ENCODE measurements around the gene PBLD. TPM values are rescaled to one million over a fixed set of nuclear protein-coding genes. Genes with fewer than 3 reads are reported as not detected.
"Not testable (repeated sequence)": the region's sequence is repeated elsewhere in the genome, so short reads cannot be mapped to it uniquely, and the experiment has no call there.

The PBLD gene
- total and polyA plus RNA-seq, 3 donors from 2014 or later: 4.4 to 7.6 (median 7.6) TPM

- H3K4me3 ChIP-seq: no peak overlapping the region
- no peaks in the 10 kb centered on the region for H3K4me1 ChIP-seq
- 79 to 87% methylated on average over 5 to 7 of the region's 7 CpGs for WGBS, 2 donors
- no peaks in the 10 kb centered on the region for H3K27me3 ChIP-seq
- H3K9me3 ChIP-seq: no peaks in the 10 kb centered on the region
- DNase-seq: no peak
- intact Hi-C loops (cut with DNase I; ENCODE audit: low total_unique reads): no loop called here
- H3K36me3 ChIP-seq (ENCODE audit: low read depth, missing control alignments): no peaks in the 10 kb centered on the region
- TF ChIP-seq POLR2A (IDR thresholded peaks at IDR 0.05): no peak
- H3K27ac ChIP-seq: no peak overlapping the region
These were observed 81.6 kb downstream of the PBLD start for GRCh38 chr10:68251151-68251550.

DNA sequence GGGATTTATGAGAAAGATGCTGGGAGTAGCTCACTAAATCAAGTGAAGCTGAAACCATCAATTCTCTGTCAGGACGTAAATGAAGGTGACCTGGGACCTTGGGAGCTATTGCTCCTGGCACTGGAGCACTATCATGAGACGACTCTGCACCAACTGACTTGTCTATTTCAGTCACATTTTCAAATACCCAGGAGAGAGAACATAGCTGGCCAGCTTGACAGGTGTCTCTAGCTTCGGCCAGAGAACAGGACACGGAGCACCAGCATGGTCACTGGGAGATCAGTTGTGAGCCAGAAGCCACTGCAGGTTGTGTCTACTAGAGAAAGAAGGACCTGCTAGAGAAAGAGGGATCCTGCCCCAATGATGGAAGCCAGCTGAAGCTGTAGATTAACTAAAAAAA, 83.4 kb downstream of the PBLD start:
- no peak for DNase-seq
- WGBS, 2 donors: 80 to 81% methylated on average over 4 of the region's 4 CpGs
- TF ChIP-seq CTCF (IDR thresholded peaks at IDR 0.05) (no peak), POLR2A (IDR thresholded peaks at IDR 0.05) (no peak)
- Histone ChIP-seq H3K4me1 (no peaks in the 10 kb centered on the region), H3K27me3 (no peaks in the 10 kb centered on the region), H3K4me3 (no peak overlapping the region), H3K36me3 (ENCODE audit: low read depth, missing control alignments) (no peaks in the 10 kb centered on the region), H3K9me3 (no peaks in the 10 kb centered on the region), H3K27ac (no peak overlapping the region)
- intact Hi-C loops (cut with DNase I; ENCODE audit: low total_unique reads): no loop called here

DNA sequence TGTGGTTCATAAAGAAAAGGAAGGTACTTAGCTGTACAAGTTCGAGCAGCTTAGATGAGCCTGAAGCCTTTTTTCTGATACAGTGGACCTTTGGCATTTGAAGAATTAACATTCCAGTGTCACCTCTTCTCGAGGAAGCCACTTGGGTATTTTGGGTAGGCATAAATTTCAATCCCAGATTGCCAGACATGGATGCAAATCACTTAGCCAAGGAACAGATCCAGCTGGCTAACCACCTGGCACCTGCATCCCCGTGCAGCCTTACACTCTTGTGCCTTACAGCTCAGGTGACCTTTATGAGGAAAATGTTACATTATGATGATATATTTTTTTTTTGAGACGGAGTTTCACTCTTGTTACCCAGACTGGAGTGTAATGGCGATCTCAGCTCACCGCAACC, 84.8 kb downstream of the PBLD start:
- no peak for TF ChIP-seq POLR2A (IDR thresholded peaks at IDR 0.05)
- no peak for TF ChIP-seq CTCF (IDR thresholded peaks at IDR 0.05)
- no peak overlapping the region for H3K4me3 ChIP-seq
- no peaks in the 10 kb centered on the region for H3K36me3 ChIP-seq (ENCODE audit: low read depth, missing control alignments)
- intact Hi-C loops (cut with DNase I; ENCODE audit: low total_unique reads): no loop called here
- H3K9me3 ChIP-seq: no peaks in the 10 kb centered on the region
- no peak overlapping the region for H3K27ac ChIP-seq
- DNase-seq: no peak
- no peaks in the 10 kb centered on the region for H3K27me3 ChIP-seq
- WGBS, 2 donors: 76 to 87% methylated on average over 6 of the region's 6 CpGs
- H3K4me1 ChIP-seq: no peaks in the 10 kb centered on the region

GRCh38 chr10:68246397-68246796, 86.3 kb downstream of the PBLD start:
- intact Hi-C loops (cut with DNase I; ENCODE audit: low total_unique reads); H3K9me3 ChIP-seq; H3K4me1 ChIP-seq; H3K27me3 ChIP-seq; H3K36me3 ChIP-seq (ENCODE audit: low read depth, missing control alignments); H3K27ac ChIP-seq; DNase-seq; H3K4me3 ChIP-seq: not testable (repeated sequence)
- 93 to 97% methylated on average over 7 of the region's 7 CpGs for WGBS, 2 donors

DNA sequence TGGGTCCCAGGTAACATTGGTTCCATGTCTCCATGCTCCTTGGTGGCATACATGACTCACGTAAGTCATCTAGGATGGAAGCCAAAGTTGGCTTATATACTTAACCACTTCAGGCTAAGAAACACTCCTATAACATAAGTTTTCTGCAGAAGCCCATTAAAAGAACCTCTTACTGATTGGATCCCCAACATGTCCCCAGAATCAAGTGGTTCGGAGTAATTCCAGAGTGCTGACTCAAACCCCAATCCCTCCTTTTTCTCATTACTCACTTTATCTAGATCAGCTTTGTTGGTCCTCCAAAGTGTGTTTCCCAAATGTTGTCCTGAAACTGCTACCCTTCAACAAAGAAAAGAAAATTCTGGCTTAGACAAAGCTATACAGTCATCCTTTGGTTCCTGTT, 90.7 kb downstream of the PBLD start:
- Histone ChIP-seq H3K4me3 (no peak overlapping the region), H3K27me3 (no peaks in the 10 kb centered on the region), H3K4me1 (no peaks in the 10 kb centered on the region), H3K9me3 (no peaks in the 10 kb centered on the region), H3K36me3 (ENCODE audit: low read depth, missing control alignments) (no peaks in the 10 kb centered on the region), H3K27ac (no peak overlapping the region)
- WGBS, 2 donors: 91 to 96% methylated on average over 2 of the region's 2 CpGs
- intact Hi-C loops (cut with DNase I; ENCODE audit: low total_unique reads): no loop called here
- TF ChIP-seq CTCF (IDR thresholded peaks at IDR 0.05) (no peak), POLR2A (IDR thresholded peaks at IDR 0.05) (no peak)
- no peak for DNase-seq

GRCh38 chr10:68239596-68240150, 93.1 kb downstream of the PBLD start:
- no peaks in the 10 kb centered on the region for H3K27me3 ChIP-seq
- 65 to 71% methylated on average over 5 of the region's 5 CpGs for WGBS, 2 donors
- H3K27ac ChIP-seq: no peak overlapping the region
- intact Hi-C loops (cut with DNase I; ENCODE audit: low total_unique reads): no loop called here
- DNase-seq: no peak
- no peaks in the 10 kb centered on the region for H3K4me1 ChIP-seq
- no peaks in the 10 kb centered on the region for H3K36me3 ChIP-seq (ENCODE audit: low read depth, missing control alignments)
- no peak overlapping the region for H3K4me3 ChIP-seq
- TF ChIP-seq POLR2A (IDR thresholded peaks at IDR 0.05): no peak
- TF ChIP-seq CTCF (IDR thresholded peaks at IDR 0.05): no peak
- H3K9me3 ChIP-seq: no peaks in the 10 kb centered on the region
